Kidney (tissue), 14 donors: ENCODE results near the gene ZNF606. TPM values are rescaled to one million over a fixed set of nuclear protein-coding genes. Genes with fewer than 3 reads are reported as not detected.

Experiments
- DNase-seq, 5 donors: peaks; one replicate each; pipeline ENCODE4 v3.0.0-alpha.2; 2013 to 2020
- FAIRE-seq: peaks from 2 replicates; lab custom pipeline; 2012; peaks lifted over from hg19 to GRCh38; lab: Jason Lieb, UNC
- H3K27ac ChIP-seq, 2 donors: one replicate each; pipeline ENCODE4 v1.7.0; 2013; ENCODE audit warnings: low read depth in 2 of 2, low read length in 2 of 2, inconsistent platforms in 1 of 2
- H3K27me3 ChIP-seq: one replicate; pipeline ENCODE4 v1.7.1; 2013; ENCODE audit warnings: low read length, inconsistent platforms; ENCODE audit not compliant: control insufficient read depth, insufficient read depth
- H3K36me3 ChIP-seq, 3 donors: one replicate each; pipeline versions ENCODE4 v1.7.0 to v1.7.1; 2013; ENCODE audit warnings: low read length in 3 of 3, control low read depth in 1 of 3, inconsistent platforms in 1 of 3; ENCODE audit not compliant: insufficient read depth in 3 of 3, control insufficient read depth in 2 of 3
- H3K4me1 ChIP-seq, 3 donors: one replicate each; pipeline versions ENCODE4 v1.7.0 to v1.7.1; 2013; ENCODE audit warnings: low read length in 3 of 3, inconsistent platforms in 1 of 3, low read depth in 1 of 3; ENCODE audit not compliant: control insufficient read depth in 2 of 3, insufficient read depth in 2 of 3
- H3K4me3 ChIP-seq, 3 donors: one replicate each; pipeline versions ENCODE4 v1.7.0 to v1.8.1; 2013; ENCODE audit warnings: low read length in 3 of 3, control low read depth in 1 of 3, inconsistent platforms in 1 of 3
- H3K9ac ChIP-seq, 3 donors: one replicate each; pipeline versions ENCODE4 v1.7.0 to v1.7.1; 2013; ENCODE audit warnings: low read length in 3 of 3, control low read depth in 1 of 3, inconsistent platforms in 1 of 3
- H3K9me3 ChIP-seq, 3 donors: one replicate each; pipeline versions ENCODE4 v1.7.0 to v1.7.1; 2013; ENCODE audit warnings: low read length in 3 of 3, control low read depth in 1 of 3, inconsistent platforms in 1 of 3; ENCODE audit not compliant: control insufficient read depth in 2 of 3, insufficient read depth in 1 of 3
- CTCF ChIP-seq: IDR thresholded peaks from 3 replicates; pipeline ENCODE4 v1.5.1; 2012; ENCODE audit warnings: mild to moderate bottlenecking, moderate library complexity, borderline replicate concordance; ENCODE audit not compliant: insufficient read depth; ENCODE audit errors: extremely low read depth
- intact Hi-C: fragments of 100-400 bp; cut with DNase I; formaldehyde crosslinking; loops from one replicate; pipeline ENCODE4 v1.11.1; 2022
- polyA plus RNA-seq: library from polyadenylated mRNA; stranded (reverse); fragments of 350-450 nt; fragmentation: Illumina TruSeq; extraction: RNeasy Lipid Tissue Mini Kit (QIAGEN cat#74804); gene quantifications from one replicate; pipeline ENCODE4 v1.2.3, GENCODE V29; 2014; ENCODE audit warnings: low read depth, low replicate concordance; ENCODE audit not compliant: insufficient read depth
- total RNA-seq: library from RNA; stranded (reverse); fragmentation: NEBNext Ultra II Directional; extraction: Animal tissue kit (Norgen Biotek cat#: 25700); gene quantifications from one replicate; pipeline ENCODE4 v1.2.1, GENCODE V29; 2021
- donor health status: control.
- donor health status: control.
- donor health status: control.
- donor health status: control.
- donor health status: control.
- donor health status: DM: yes; HTN: yes; CAD: no.
- donor health status: Normal renal cell carcinoma (clear cell type).

Gene ZNF606
- total and polyA plus RNA-seq, 2 donors from 2014 or later, result 7.2 to 23.0 TPM

GRCh38 chr19:58046856-58047255 lies 44.2 kb upstream of the ZNF606 start:
- no peak for FAIRE-seq
- H3K9me3 ChIP-seq, result peaks cover 0 to 16% (median 0%) of the 10 kb centered on the region in 3 donors

DNA sequence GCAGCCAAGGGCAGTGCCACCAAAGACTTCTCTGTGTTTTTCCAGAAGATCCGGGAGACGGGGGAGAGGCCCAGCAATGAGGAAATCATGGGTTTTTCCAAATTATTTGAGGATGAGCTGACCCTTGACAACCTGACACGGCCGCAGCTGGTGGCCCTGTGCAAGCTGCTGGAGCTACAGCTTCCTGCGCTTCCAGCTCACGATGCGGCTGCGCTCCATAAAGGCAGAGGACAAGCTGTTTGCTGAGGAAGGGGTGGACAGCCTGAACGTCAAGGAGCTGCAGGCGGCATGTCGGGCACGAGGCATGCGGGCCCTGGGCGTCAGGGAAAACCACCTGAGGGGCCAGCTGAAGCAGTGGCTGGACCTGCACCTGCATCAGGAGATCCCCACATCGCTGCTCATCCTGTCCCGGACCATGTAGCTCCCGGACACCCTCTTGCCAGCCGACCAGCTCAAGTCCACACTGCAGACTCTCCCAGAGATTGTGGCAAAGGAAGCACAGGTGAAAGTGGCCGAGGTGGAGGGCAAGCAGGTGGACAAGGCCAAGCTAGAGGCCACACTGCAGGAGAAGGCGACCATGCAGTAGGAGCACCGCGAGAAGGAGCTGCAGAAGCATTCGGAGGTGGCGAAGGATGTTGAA lies 42.9 kb upstream of the ZNF606 start:
- Histone ChIP-seq H3K9ac (no peak overlapping the region), H3K4me1 (no peaks in the 10 kb centered on the region), H3K4me3 (no peak overlapping the region), H3K36me3 (no peaks in the 10 kb centered on the region), H3K27ac (no peak overlapping the region), H3K9me3 (peaks cover 0 to 16% (median 0%) of the 10 kb centered on the region in 3 donors), H3K27me3 (no peaks in the 10 kb centered on the region)
- FAIRE-seq (no peak), DNase-seq (no peak)
- intact Hi-C loops, result no loop called here
- TF ChIP-seq CTCF, result no peak

More at GRCh38 chr19:58046856-58047255, 44.2 kb upstream of the ZNF606 start:
- H3K27me3 ChIP-seq, result no peaks in the 10 kb centered on the region
- intact Hi-C loops, result no loop called here
- no peak for DNase-seq
- H3K36me3 ChIP-seq, result no peaks in the 10 kb centered on the region
- no peak overlapping the region for H3K9ac ChIP-seq
- no peak overlapping the region for H3K4me3 ChIP-seq
- no peaks in the 10 kb centered on the region for H3K4me1 ChIP-seq
- no peak overlapping the region for H3K27ac ChIP-seq
- TF ChIP-seq CTCF, result no peak

DNA sequence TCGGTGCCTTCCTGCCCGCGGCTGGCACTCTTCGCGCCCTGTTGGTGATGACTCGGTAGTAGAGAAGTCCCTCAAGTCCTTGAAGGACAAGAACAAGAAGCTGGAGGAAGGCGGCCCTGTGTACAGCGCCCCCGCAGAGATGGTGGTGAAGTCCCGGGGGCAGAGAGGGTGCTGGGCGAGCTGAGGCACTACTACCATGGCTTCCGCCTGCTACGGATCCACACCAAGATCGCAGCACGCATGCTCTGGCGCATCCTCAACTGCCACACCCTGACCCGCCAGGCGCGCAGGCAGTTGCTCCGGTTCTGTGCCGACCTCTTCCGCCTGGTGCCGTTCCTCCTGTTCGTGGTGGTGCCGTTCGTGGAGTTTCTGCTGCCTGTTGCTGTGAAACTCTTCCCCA lies 42.3 kb upstream of the ZNF606 start:
- Histone ChIP-seq H3K4me3 (no peak overlapping the region), H3K9ac (no peak overlapping the region), H3K9me3 (peaks cover 0 to 16% (median 0%) of the 10 kb centered on the region in 3 donors), H3K27ac (no peak overlapping the region), H3K4me1 (no peaks in the 10 kb centered on the region), H3K36me3 (no peaks in the 10 kb centered on the region), H3K27me3 (no peaks in the 10 kb centered on the region)
- FAIRE-seq, result no peak
- intact Hi-C loops, result no loop called here
- DNase-seq, result no peak
- TF ChIP-seq CTCF, result no peak

GRCh38 chr19:58044391-58044790 lies 41.8 kb upstream of the ZNF606 start:
- Histone ChIP-seq H3K27me3 (no peaks in the 10 kb centered on the region), H3K4me1 (no peaks in the 10 kb centered on the region), H3K9me3 (peaks cover 0 to 13% (median 0%) of the 10 kb centered on the region in 3 donors), H3K9ac (no peak overlapping the region), H3K4me3 (no peak overlapping the region), H3K36me3 (no peaks in the 10 kb centered on the region), H3K27ac (no peak overlapping the region)
- intact Hi-C loops, result no loop called here
- no peak for TF ChIP-seq CTCF
- DNase-seq (no peak), FAIRE-seq (no peak)
